ENCODE measurements around the gene SIPA1L3. TPM values are rescaled to one million over a fixed set of nuclear protein-coding genes. Genes with fewer than 3 reads are reported as not detected.

The SIPA1L3 gene
- total and polyA plus RNA-seq, 8 donors: 2.9 to 211 (median 24.3) TPM

DNA sequence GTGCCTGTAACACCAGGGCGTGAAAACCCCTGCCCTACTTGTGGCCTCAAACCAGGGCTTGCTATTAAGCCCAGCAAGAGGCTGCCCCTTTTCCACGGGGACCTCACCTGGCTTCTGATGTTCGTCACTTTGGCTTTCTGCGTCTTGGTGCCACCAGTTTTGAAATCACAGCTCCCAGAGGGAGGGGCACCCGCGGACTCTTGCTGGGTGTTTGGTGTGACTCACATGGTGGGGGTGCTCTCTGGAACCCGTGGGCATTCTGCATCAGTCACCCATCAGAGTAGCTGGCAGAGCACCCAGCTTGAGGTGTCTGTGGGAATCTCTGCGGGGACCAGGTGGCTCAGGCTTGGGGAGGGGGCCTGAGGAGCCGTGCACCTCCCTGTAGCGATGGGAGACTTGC is 19.2 kb downstream of the SIPA1L3 start:
- no peak for DNase-seq
- Histone ChIP-seq H3K27ac (no peak overlapping the region), H3K4me1 (peaks cover 3 to 37% (median 16%) of the 10 kb centered on the region in 4 donors), H3K27me3 (no peaks in the 10 kb centered on the region), H3K4me3 (no peak overlapping the region), H3K9me3 (peaks cover 0 to 5% (median 0%) of the 10 kb centered on the region in 4 donors), H3K36me3 (peaks cover 0 to 11% (median 2%) of the 10 kb centered on the region in 4 donors)
- TF ChIP-seq POLR2AphosphoS5 (IDR thresholded peaks at IDR 0.05) (no peak), EP300 (IDR thresholded peaks at IDR 0.05) (no peak), POLR2A (IDR thresholded peaks at IDR 0.05) (no peak)
- TF ChIP-seq, protein P1, sequence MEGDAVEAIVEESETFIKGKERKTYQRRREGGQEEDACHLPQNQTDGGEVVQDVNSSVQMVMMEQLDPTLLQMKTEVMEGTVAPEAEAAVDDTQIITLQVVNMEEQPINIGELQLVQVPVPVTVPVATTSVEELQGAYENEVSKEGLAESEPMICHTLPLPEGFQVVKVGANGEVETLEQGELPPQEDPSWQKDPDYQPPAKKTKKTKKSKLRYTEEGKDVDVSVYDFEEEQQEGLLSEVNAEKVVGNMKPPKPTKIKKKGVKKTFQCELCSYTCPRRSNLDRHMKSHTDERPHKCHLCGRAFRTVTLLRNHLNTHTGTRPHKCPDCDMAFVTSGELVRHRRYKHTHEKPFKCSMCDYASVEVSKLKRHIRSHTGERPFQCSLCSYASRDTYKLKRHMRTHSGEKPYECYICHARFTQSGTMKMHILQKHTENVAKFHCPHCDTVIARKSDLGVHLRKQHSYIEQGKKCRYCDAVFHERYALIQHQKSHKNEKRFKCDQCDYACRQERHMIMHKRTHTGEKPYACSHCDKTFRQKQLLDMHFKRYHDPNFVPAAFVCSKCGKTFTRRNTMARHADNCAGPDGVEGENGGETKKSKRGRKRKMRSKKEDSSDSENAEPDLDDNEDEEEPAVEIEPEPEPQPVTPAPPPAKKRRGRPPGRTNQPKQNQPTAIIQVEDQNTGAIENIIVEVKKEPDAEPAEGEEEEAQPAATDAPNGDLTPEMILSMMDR (IDR thresholded peaks at IDR 0.05): no peak
- intact Hi-C loops (cut with DNase I; ENCODE audit: low total_unique reads): no loop called here
- 78 to 94% (median 87%) methylated on average over 5 to 10 of the region's 10 CpGs for WGBS, 5 donors

DNA sequence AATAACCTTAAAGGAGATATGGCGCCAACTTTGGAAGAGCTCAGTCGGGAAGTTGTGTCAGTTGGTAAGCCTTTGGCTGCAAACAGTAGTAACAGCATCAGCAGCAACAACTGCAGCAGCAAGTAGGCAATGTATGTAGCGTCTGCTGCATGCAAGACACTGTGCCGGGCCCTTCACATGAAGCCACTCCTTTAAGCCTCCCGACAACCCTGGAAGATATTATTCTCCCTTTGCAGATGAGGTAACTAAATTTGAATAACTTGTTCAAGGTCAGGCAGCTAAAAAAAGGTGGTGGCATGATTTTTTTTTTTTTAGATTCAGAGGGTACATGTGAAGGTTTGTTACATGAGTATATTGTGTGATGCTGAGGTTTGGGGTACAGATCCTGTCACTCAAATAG is 19.7 kb downstream of the SIPA1L3 start:
- Histone ChIP-seq H3K4me3 (no peak overlapping the region), H3K4me1 (peaks cover 8 to 41% (median 21%) of the 10 kb centered on the region in 4 donors)
- 77 to 94% (median 78%) methylated on average over 5 of the region's 5 CpGs for WGBS, 5 donors

DNA sequence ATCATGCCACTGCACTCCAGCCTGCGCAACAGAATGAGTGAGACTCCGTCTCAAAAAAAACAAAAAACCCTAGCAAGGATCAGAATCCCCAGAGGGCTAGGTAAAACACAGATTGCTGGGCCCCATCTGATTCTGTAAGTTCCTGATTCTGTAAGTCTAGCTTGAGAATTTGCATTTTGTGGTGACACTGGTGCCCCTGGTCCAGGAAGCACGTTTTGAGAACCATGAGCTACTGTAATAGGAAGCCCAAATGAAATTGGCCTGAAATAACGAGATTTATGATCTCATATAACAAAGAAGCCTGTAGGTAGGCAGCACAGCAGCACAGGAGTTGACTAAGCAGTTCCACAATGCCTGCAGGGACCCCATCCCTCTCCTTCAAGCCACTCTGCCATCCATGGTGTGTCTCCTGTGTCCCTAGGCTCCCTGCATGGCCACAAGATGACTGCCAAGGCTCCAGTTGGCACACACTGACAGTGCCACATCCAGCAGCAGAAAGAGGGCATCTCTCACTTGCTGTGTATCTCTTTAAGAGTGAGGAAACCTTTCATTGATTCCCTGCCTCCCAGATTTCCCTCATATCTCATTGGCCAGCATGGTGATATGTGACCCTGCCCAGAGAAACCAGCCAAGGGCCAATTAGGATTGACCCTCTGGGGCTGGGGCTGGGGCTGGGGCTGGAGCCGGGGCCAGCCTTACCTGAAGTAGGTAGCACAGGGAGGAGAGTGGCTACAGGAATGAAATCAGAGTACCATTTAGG is 21.7 kb downstream of the SIPA1L3 start:
- 52 to 66% (median 59%) methylated on average over 5 of the region's 5 CpGs for WGBS, 5 donors
- Histone ChIP-seq H3K9me3 (peaks cover 0 to 5% (median 0%) of the 10 kb centered on the region in 4 donors), H3K27ac (peak overlapping the region in 1 of 5 donors; percentile 42), H3K4me1 (peaks cover 10 to 61% (median 38%) of the 10 kb centered on the region in 4 donors), H3K27me3 (no peaks in the 10 kb centered on the region), H3K36me3 (no peaks in the 10 kb centered on the region), H3K4me3 (no peak overlapping the region)
- TF ChIP-seq EP300 (IDR thresholded peaks at IDR 0.05) (no peak), POLR2A (IDR thresholded peaks at IDR 0.05) (no peak), POLR2AphosphoS5 (IDR thresholded peaks at IDR 0.05) (no peak)
- TF ChIP-seq, protein P1 (IDR thresholded peaks at IDR 0.05): no peak
- DNase-seq: peak in 1 of 2 donors; percentile 29
- intact Hi-C loops (cut with DNase I; ENCODE audit: low total_unique reads): no loop called here

More for the DNA sequence above, 19.7 kb downstream of the SIPA1L3 start:
- TF ChIP-seq, protein P1 (IDR thresholded peaks at IDR 0.05): no peak
- no peak for TF ChIP-seq POLR2A (IDR thresholded peaks at IDR 0.05)
- TF ChIP-seq EP300 (IDR thresholded peaks at IDR 0.05): no peak
- no peak for TF ChIP-seq POLR2AphosphoS5 (IDR thresholded peaks at IDR 0.05)
- Histone ChIP-seq H3K36me3 (peaks cover 0 to 7% (median under 1%) of the 10 kb centered on the region in 4 donors), H3K9me3 (peaks cover 0 to 5% (median 0%) of the 10 kb centered on the region in 4 donors), H3K27me3 (no peaks in the 10 kb centered on the region), H3K27ac (no peak overlapping the region)
- no peak for DNase-seq
- intact Hi-C loops (cut with DNase I; ENCODE audit: low total_unique reads): no loop called here

DNA sequence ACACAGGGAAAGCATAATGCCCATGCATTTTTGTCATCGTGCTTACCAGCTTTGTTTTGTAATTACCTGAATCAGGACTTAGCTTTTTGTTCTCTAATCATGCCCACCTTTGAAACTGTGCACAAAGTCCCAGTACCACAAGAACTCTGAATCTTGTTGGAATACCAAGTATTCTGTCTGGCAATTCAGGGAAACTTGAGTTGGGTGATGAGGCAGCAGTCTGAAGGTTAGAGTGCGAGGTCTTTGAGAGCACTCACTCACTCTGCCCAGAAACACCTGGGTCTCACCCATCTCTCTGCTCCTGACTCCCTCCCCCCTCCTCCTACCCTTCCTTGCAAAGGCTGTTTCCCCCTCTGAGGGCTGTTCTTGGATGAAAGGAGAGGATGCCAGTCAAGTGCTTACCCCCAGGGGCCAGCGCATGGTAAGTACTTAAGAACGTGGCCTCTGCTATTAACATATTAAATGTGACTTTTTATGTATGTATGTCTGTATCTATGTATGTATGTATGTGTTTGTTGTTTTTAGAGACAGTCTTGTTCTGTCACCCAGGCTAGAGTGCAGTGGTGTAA is 22.4 kb downstream of the SIPA1L3 start:
- H3K4me3 ChIP-seq: no peak overlapping the region
- TF ChIP-seq POLR2AphosphoS5 (IDR thresholded peaks at IDR 0.05) (no peak), EP300 (IDR thresholded peaks at IDR 0.05) (no peak), POLR2A (IDR thresholded peaks at IDR 0.05) (no peak)
- TF ChIP-seq, protein P1 (IDR thresholded peaks at IDR 0.05): no peak
- H3K36me3 ChIP-seq: no peaks in the 10 kb centered on the region
- intact Hi-C loops (cut with DNase I; ENCODE audit: low total_unique reads): no loop called here
- no peaks in the 10 kb centered on the region for H3K27me3 ChIP-seq
- peaks cover 14 to 68% (median 44%) of the 10 kb centered on the region in 4 donors for H3K4me1 ChIP-seq
- no peak for DNase-seq
- H3K27ac ChIP-seq: no peak overlapping the region
- peaks cover 0 to 5% (median 0%) of the 10 kb centered on the region in 4 donors for H3K9me3 ChIP-seq
- 80 to 87% (median 82%) methylated on average over 4 of the region's 4 CpGs for WGBS, 5 donors
